Sigmoid colon (tissue), 7 donors: ENCODE data around the gene GAREM1. TPM values are rescaled to one million over a fixed set of nuclear protein-coding genes. Genes with fewer than 3 reads are reported as not detected.
"Not testable (repeated sequence)": the region's sequence is repeated elsewhere in the genome, so short reads cannot be mapped to it uniquely, and the experiment has no call there.

Experiments
- DNase-seq: peaks from one replicate; pipeline ENCODE4 v3.0.0-alpha.2; 2019
- H3K27ac ChIP-seq, 4 donors: fragments of 200-600 bp; sonication (generic); one replicate each; pipeline ENCODE4 v1.5.1; 2016 to 2019; ENCODE audit warnings: mild to moderate bottlenecking in 1 of 4
- H3K27me3 ChIP-seq, 3 donors: fragments of 200-600 bp; sonication (generic); one replicate each; pipeline ENCODE4 v1.5.1; 2019; ENCODE audit warnings: mild to moderate bottlenecking in 1 of 3
- H3K36me3 ChIP-seq, 4 donors: fragments of 200-600 bp; sonication (generic); one replicate each; pipeline ENCODE4 v1.5.1; 2016 to 2019
- H3K4me1 ChIP-seq, 4 donors: fragments of 200-600 bp; sonication (generic); one replicate each; pipeline ENCODE4 v1.5.1; 2017 to 2019
- H3K4me3 ChIP-seq, 4 donors: fragments of 200-600 bp; sonication (generic); one replicate each; pipeline ENCODE4 v1.5.1; 2017 to 2019; ENCODE audit warnings: mild to moderate bottlenecking in 2 of 4, moderate library complexity in 1 of 4
- H3K9me3 ChIP-seq, 4 donors: fragments of 200-600 bp in 3 of 4; sonication (generic) in 3 of 4; one replicate each; pipeline versions ENCODE4 v1.5.1 to v1.6.1; 2013 to 2019
- CTCF ChIP-seq, 4 experiments: fragments of 450-650 bp in 3 of 4; fragments of 200-600 bp in 1 of 4; IDR thresholded peaks; one replicate each; pipeline ENCODE4 v1.5.1; 2016 to 2019; ENCODE audit warnings: antibody characterized with exemption in 4 of 4, mild to moderate bottlenecking in 3 of 4, moderate library complexity in 2 of 4
- EP300 ChIP-seq, 4 donors: sonication (generic); formaldehyde crosslinking; IDR thresholded peaks; one replicate each; pipeline ENCODE4 v1.6.1; 2017; ENCODE audit warnings: antibody characterized with exemption in 4 of 4
- POLR2A ChIP-seq, 2 donors: fragments of 450-650 bp; IDR thresholded peaks; one replicate each; pipeline ENCODE4 v1.6.1; 2016; ENCODE audit warnings: antibody characterized with exemption in 2 of 2, mild to moderate bottlenecking in 2 of 2, moderate library complexity in 2 of 2
- POLR2AphosphoS5 ChIP-seq, 4 donors: sonication (generic); formaldehyde crosslinking; IDR thresholded peaks; one replicate each; pipeline ENCODE4 v1.6.1; 2017; ENCODE audit warnings: antibody characterized with exemption in 4 of 4
- WGBS, 2 donors: extraction: QIAGEN DNeasy Blood & Tissue Kit; methylation state at CpG; one replicate each; pipeline ENCODE4 v1.1.7; 2013; 5-methylcytosine and 5-hydroxymethylcytosine counted together
- intact Hi-C: fragments of 100-400 bp; cut with DNase I; formaldehyde crosslinking; loops from one replicate; pipeline ENCODE4 v1.15.1; 2023
- polyA plus RNA-seq, 3 donors: library from polyadenylated mRNA; stranded (reverse); fragments of 200-250 nt; gene quantifications; one replicate each; pipeline ENCODE4 v1.2.3, GENCODE V29; 2013
- total RNA-seq, 4 donors: library from RNA; depleted of rRNA; stranded (reverse); fragments of >200 nt; gene quantifications; one replicate each; pipeline ENCODE4 v1.1.0, GENCODE V29; 2016
- donor health status: healthy with polysubstance abuse.
- donor health status: Bipolar disorder and iron deficiency.
- donor health status: healthy.

Gene GAREM1
- total and polyA plus RNA-seq, 7 donors, result 4.9 to 11.8 (median 6.6) TPM

GRCh38 chr18:32296851-32297250, 173.8 kb downstream of the GAREM1 start:
- intact Hi-C loops, result no loop called here
- Histone ChIP-seq H3K9me3 (no peaks in the 10 kb centered on the region), H3K27me3 (no peaks in the 10 kb centered on the region), H3K4me3 (no peak overlapping the region), H3K4me1 (peaks cover 0 to 15% (median 12%) of the 10 kb centered on the region in 4 donors), H3K27ac (no peak overlapping the region), H3K36me3 (no peaks in the 10 kb centered on the region)
- no peak for DNase-seq
- no peak for TF ChIP-seq CTCF (IDR thresholded peaks at IDR 0.05)
- TF ChIP-seq EP300 (IDR thresholded peaks at IDR 0.05), result no peak
- no peak for TF ChIP-seq POLR2A (IDR thresholded peaks at IDR 0.05)
- no peak for TF ChIP-seq POLR2AphosphoS5 (IDR thresholded peaks at IDR 0.05)
- WGBS, 2 donors, result 46 to 72% methylated on average over 2 of the region's 2 CpGs

DNA sequence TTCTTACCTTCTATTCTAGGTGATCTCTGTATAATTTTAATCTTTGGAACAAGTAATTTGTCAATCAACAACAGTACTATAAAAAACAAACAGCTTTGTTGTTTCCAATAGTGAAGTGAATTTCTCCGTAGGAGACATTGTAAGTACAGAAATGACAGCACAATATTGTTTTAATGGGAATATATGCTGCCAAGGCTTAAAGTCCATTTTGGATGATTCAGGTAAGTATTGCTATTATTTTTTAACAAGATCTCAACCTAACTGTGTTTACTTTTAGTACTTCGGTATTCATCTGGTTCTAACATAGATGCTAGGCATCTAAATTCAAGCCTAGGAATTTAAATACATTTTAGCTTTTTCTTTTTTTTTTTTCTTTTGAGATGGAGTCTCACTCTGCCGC, 175.1 kb downstream of the GAREM1 start:
- Histone ChIP-seq H3K27ac (no peak overlapping the region), H3K36me3 (no peaks in the 10 kb centered on the region), H3K4me1 (peaks cover 0 to 4% (median under 1%) of the 10 kb centered on the region in 4 donors), H3K9me3 (no peaks in the 10 kb centered on the region), H3K4me3 (no peak overlapping the region), H3K27me3 (no peaks in the 10 kb centered on the region)
- TF ChIP-seq CTCF (IDR thresholded peaks at IDR 0.05), result no peak
- no peak for TF ChIP-seq EP300 (IDR thresholded peaks at IDR 0.05)
- no peak for TF ChIP-seq POLR2AphosphoS5 (IDR thresholded peaks at IDR 0.05)
- TF ChIP-seq POLR2A (IDR thresholded peaks at IDR 0.05), result no peak
- 51 to 83% methylated on average over 3 of the region's 3 CpGs for WGBS, 2 donors
- intact Hi-C loops, result no loop called here
- DNase-seq, result no peak

DNA sequence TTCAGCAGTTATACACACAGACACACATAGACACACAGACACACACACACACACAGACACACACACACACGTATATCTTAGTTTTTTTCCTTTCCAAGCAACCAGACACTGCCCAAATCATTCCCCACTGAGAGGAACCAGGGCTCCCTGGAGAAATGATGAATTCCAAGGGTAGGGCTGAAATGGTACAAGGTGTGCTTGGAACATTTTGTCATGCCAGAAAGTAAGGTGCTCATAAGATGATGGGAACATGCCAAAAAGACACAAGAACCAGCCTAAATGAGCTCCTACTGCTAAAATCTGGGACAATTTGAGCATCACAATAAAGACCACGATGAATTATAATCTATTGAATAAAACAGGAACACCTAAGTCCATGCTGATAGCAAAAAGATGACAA, 177.6 kb downstream of the GAREM1 start:
- H3K4me1 ChIP-seq, result peaks cover 0 to 4% (median 0%) of the 10 kb centered on the region in 4 donors
- no peaks in the 10 kb centered on the region for H3K9me3 ChIP-seq
- DNase-seq, result no peak
- WGBS, 2 donors, result 84 to 90% methylated on average over 2 of the region's 2 CpGs
- intact Hi-C loops, result no loop called here
- no peak overlapping the region for H3K27ac ChIP-seq
- no peak overlapping the region for H3K4me3 ChIP-seq
- H3K36me3 ChIP-seq, result no peaks in the 10 kb centered on the region
- no peaks in the 10 kb centered on the region for H3K27me3 ChIP-seq
- TF ChIP-seq EP300 (IDR thresholded peaks at IDR 0.05) (no peak), CTCF (IDR thresholded peaks at IDR 0.05) (no peak), POLR2AphosphoS5 (IDR thresholded peaks at IDR 0.05) (no peak), POLR2A (IDR thresholded peaks at IDR 0.05) (no peak)

DNA sequence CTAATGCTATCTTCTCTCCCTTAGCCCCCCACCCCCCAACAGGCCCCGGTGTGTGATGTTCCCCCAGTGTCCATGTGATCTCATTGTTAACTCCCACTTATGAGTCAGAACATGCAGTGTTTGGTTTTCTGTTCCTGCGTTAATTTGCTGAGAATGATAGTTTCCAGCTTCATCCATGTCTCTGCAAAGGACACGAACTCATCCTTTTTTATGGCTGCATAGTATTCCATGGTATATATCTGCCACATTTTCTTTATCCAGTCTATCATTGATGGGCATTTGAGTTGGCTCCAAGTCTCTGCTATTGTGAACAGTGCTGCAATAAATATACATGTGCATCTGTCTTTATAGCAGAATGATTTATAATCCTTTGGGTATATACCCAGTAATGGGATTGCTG, 179.1 kb downstream of the GAREM1 start:
- DNase-seq, H3K4me1 ChIP-seq, H3K27me3 ChIP-seq, H3K4me3 ChIP-seq, H3K9me3 ChIP-seq, intact Hi-C loops, H3K27ac ChIP-seq: not testable (repeated sequence)
- H3K36me3 ChIP-seq, result peaks cover 0 to 12% (median under 1%) of the 10 kb centered on the region in 4 donors
- WGBS, 2 donors, result 82 to 90% methylated on average over 3 of the region's 3 CpGs

- Histone ChIP-seq H3K27ac (no peak overlapping the region), H3K4me3 (no peak overlapping the region), H3K27me3 (no peaks in the 10 kb centered on the region), H3K4me1 (no peaks in the 10 kb centered on the region), H3K9me3 (no peaks in the 10 kb centered on the region), H3K36me3 (peaks cover 0 to 18% (median 3%) of the 10 kb centered on the region in 4 donors)
- intact Hi-C loops, result no loop called here
- TF ChIP-seq CTCF (IDR thresholded peaks at IDR 0.05), result no peak
- no peak for TF ChIP-seq POLR2AphosphoS5 (IDR thresholded peaks at IDR 0.05)
- no peak for TF ChIP-seq POLR2A (IDR thresholded peaks at IDR 0.05)
- no peak for TF ChIP-seq EP300 (IDR thresholded peaks at IDR 0.05)
- DNase-seq, result no peak
- 67 to 84% methylated on average over 2 of the region's 2 CpGs for WGBS, 2 donors
Observed at GRCh38 chr18:32290810-32291209, 179.9 kb downstream of the GAREM1 start.
